K562 (cell line): ENCODE data around the gene ILK. TPM values are rescaled to one million over a fixed set of nuclear protein-coding genes. Genes with fewer than 3 reads are reported as not detected.

Experiments
- DNMT1 ChIP-seq: fragments of 450-650 bp; IDR thresholded peaks from 2 replicates; pipeline ENCODE4 v1.6.1; 2016; ENCODE audit warnings: antibody characterized with exemption, mild to moderate bottlenecking
- HDAC3 ChIP-seq: fragments of 450-650 bp; IDR thresholded peaks from 2 replicates; pipeline ENCODE4 v1.6.1; 2018; ENCODE audit warnings: borderline replicate concordance, mild to moderate bottlenecking, moderate library complexity; ENCODE audit not compliant: partially characterized antibody
- MEF2A ChIP-seq: IDR thresholded peaks from 2 replicates; pipeline ENCODE4 v1.6.1; 2011; ENCODE audit warnings: low read depth, mild to moderate bottlenecking, low read length, moderate library complexity; ENCODE audit not compliant: control insufficient read depth
- NELFE ChIP-seq: IDR thresholded peaks from 2 replicates; pipeline ENCODE4 v1.6.1; 2011; ENCODE audit warnings: mild to moderate bottlenecking; ENCODE audit not compliant: insufficient read depth, insufficient read length
- PCBP2 ChIP-seq: fragments of 200-400 bp; formaldehyde crosslinking; IDR thresholded peaks from 2 replicates; pipeline ENCODE4 v1.6.1; 2018; ENCODE audit warnings: low read length, low read depth, mild to moderate bottlenecking, moderate library complexity; ENCODE audit not compliant: poor library complexity, severe bottlenecking
- SIRT6 ChIP-seq: IDR thresholded peaks from one replicate; pipeline ENCODE4 v1.6.1; 2012; ENCODE audit warnings: low read depth, mild to moderate bottlenecking, control low read depth, inconsistent platforms, low read length, moderate library complexity
- SNRNP70 ChIP-seq: fragments of 200-400 bp; formaldehyde crosslinking; optimal IDR thresholded peaks from 2 replicates; pipeline ENCODE3; 2017; ENCODE audit warnings: low read depth, low read length
- TAF1 ChIP-seq: IDR thresholded peaks from 2 replicates; pipeline ENCODE4 v1.6.1; 2011; ENCODE audit warnings: mild to moderate bottlenecking, low read length, moderate library complexity; ENCODE audit not compliant: insufficient read depth, control insufficient read depth, severe bottlenecking; ENCODE audit errors: extremely low read depth
- ZBTB40 ChIP-seq, 2 experiments: fragments of 450-650 bp in 1 of 2; sonication (generic) in 1 of 2; formaldehyde crosslinking in 1 of 2; IDR thresholded peaks; 2 replicates each; pipeline versions ENCODE4 v1.7.1 to v1.9.0; 2016 to 2022; ENCODE audit warnings: inconsistent platforms in 1 of 2, mild to moderate bottlenecking in 1 of 2, missing genetic modification reagents in 1 of 2
- ZFP36 ChIP-seq: fragments of 150-350 bp; IDR thresholded peaks from 2 replicates; pipeline ENCODE4 v1.6.1; 2018; ENCODE audit warnings: low read length, low read depth; ENCODE audit not compliant: partially characterized antibody
- ZFP91 ChIP-seq: sonication (generic); formaldehyde crosslinking; IDR thresholded peaks from 2 replicates; pipeline ENCODE4 v1.8.0; 2022; ENCODE audit warnings: mild to moderate bottlenecking, missing genetic modification reagents
- ZNF507 ChIP-seq: conservative IDR thresholded peaks from 2 replicates; pipeline ENCODE4 v1.6.1; 2017; ENCODE audit warnings: missing genetic modification characterization, missing compliant biosample characterization
- ZNF830 ChIP-seq: fragments of 250-450 bp; sonication (Bioruptor Pico); IDR thresholded peaks from 2 replicates; pipeline ENCODE4 v1.5.0; 2021; ENCODE audit warnings: mild to moderate bottlenecking
- polyA plus RNA-seq, 8 experiments: library from polyadenylated mRNA; depleted of rRNA in 4 of 8; stranded (reverse) in 5 of 8; unstranded in 3 of 8; fragments of >200 nt; fragmentation: Nextera tagmentation in 2 of 8; fragmentation: Illumina TruSeq in 1 of 8; extraction: Ambion mirVana in 2 of 8; extraction: Trizol in 1 of 8; gene quantifications; 2 replicates each; pipeline versions ENCODE4 v1.2.1 to v1.2.3, GENCODE V29; 2011 to 2014; ENCODE audit warnings: inconsistent platforms in 1 of 8, missing spikeins in 1 of 8
- total RNA-seq, 7 experiments: library from RNA; depleted of rRNA in 6 of 7; stranded (reverse); fragments of >200 nt in 6 of 7; fragmentation: Illumina TruSeq in 2 of 7; extraction: Trizol in 2 of 7; gene quantifications; 2 replicates each; pipeline versions ENCODE4 v1.2.1 to v1.2.3, GENCODE V29; 2011 to 2021; ENCODE audit warnings: low replicate concordance in 1 of 7
- TF ChIP-seq, protein P1 (sequence below): fragments of 450-650 bp; formaldehyde crosslinking; IDR thresholded peaks from 2 replicates; pipeline ENCODE4 v1.4.0; 2020; ENCODE audit warnings: mild to moderate bottlenecking, mixed read lengths

The ILK gene
- total and polyA plus RNA-seq, 9 of the 15 experiments (the other 6 are each of a cell fraction or from before 2014, with no cell fraction given) = 43.3 to 95.9 (median 58.9) TPM

- TF ChIP-seq PCBP2 (no peak), ZBTB40 (IDR thresholded peaks at IDR 0.05) (peak; percentile 86), ZBTB40 (CRISPR knock-in tag; IDR thresholded peaks at IDR 0.05) (no peak), SNRNP70 (no peak), DNMT1 (no peak; the same call in 1 of the 2 replicates), ZFP36 (peak; percentile 2), TAF1 (peak; percentile 93), ZNF507 (tag) (no peak), ZNF830 (peak; percentile 72; the same call in 1 of the 2 replicates), MEF2A (no peak), ZFP91 (CRISPR knock-in tag) (peak; percentile 24; the same call in 1 of the 2 replicates), HDAC3 (peak; percentile 71), SIRT6 (no peak), NELFE (no peak)
- TF ChIP-seq, protein P1, sequence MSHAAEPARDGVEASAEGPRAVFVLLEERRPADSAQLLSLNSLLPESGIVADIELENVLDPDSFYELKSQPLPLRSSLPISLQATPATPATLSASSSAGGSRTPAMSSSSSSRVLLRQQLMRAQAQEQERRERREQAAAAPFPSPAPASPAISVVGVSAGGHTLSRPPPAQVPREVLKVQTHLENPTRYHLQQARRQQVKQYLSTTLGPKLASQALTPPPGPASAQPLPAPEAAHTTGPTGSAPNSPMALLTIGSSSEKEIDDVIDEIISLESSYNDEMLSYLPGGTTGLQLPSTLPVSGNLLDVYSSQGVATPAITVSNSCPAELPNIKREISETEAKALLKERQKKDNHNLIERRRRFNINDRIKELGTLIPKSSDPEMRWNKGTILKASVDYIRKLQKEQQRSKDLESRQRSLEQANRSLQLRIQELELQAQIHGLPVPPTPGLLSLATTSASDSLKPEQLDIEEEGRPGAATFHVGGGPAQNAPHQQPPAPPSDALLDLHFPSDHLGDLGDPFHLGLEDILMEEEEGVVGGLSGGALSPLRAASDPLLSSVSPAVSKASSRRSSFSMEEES (CRISPR knock-in tag) = no peak
These were observed 8.9 kb downstream of the ILK start, which contains the start of gene TAF10 (continued) for GRCh38 chr11:6612213-6613041.
